ENCODE data around the gene TUFT1. TPM values are rescaled to one million over a fixed set of nuclear protein-coding genes. Genes with fewer than 3 reads are reported as not detected.

Gene TUFT1
- total and polyA plus RNA-seq, 2 of the 8 experiments (the other 6 are each of a cell fraction or from before 2014, with no cell fraction given): 7.3 to 10.4 TPM

GRCh38 chr1:151536499-151536898 lies 3.6 kb upstream of the TUFT1 start:
- no peak overlapping the region for H2AFZ ChIP-seq (ENCODE audit: low read length)
- no peak overlapping the region for H4K8ac ChIP-seq (ENCODE audit: extremely low read depth, insufficient read depth, low read length)
- FAIRE-seq (no peak), DNase-seq (ENCODE audit: low read depth in 1 of 2, low spot score in 2 of 2) (no peak)
- H3K4me1 ChIP-seq (replicated peaks in 1 of 4; ENCODE audit: control insufficient read depth in 3 of 4, insufficient read depth in 4 of 4, low read length in 3 of 4): peaks cover 0 to 7% (median 6%) of the 10 kb centered on the region in 4 experiments; a peak in 6 of 7 replicates
- no peak overlapping the region for H3K14ac ChIP-seq (ENCODE audit: insufficient read length)
- no peak overlapping the region for H2BK20ac ChIP-seq (ENCODE audit: low read length)
- TF ChIP-seq BCL11A (IDR thresholded peaks at IDR 0.05; ENCODE audit: low read depth in 2 of 2, low read length in 2 of 2): no peak
- TF ChIP-seq SIX5 (IDR thresholded peaks at IDR 0.05; ENCODE audit: low read depth, low read length): no peak
- no peak for TF ChIP-seq ZNF274 (IDR thresholded peaks at IDR 0.05; ENCODE audit: borderline replicate concordance, extremely low read depth, low read length)
- no peak for TF ChIP-seq SP4 (IDR thresholded peaks at IDR 0.05; ENCODE audit: low read length)
- no peak for TF ChIP-seq TAF7 (optimal IDR thresholded peaks at IDR 0.05; ENCODE audit: borderline replicate concordance, low read depth, low read length)
- no peak for TF ChIP-seq EP300 (IDR thresholded peaks at IDR 0.05; ENCODE audit: borderline replicate concordance in 1 of 2, low read depth in 2 of 2, low read length in 2 of 2)
- TF ChIP-seq PHF8 (conservative IDR thresholded peaks at IDR 0.05; ENCODE audit: low read depth, low read length): no peak
- no peak for TF ChIP-seq EGR1 (IDR thresholded peaks at IDR 0.05; ENCODE audit: borderline replicate concordance, low read depth, low read length)
- no peak for TF ChIP-seq EZH2 (IDR thresholded peaks at IDR 0.05; ENCODE audit: low read depth, low read length, severe bottlenecking)
- H3K4me2 ChIP-seq (ENCODE audit: insufficient read depth in 1 of 2, low read depth in 2 of 2, low read length in 2 of 2): no peak overlapping the region
- H3K18ac ChIP-seq (ENCODE audit: extremely low read depth, low read length): no peak overlapping the region
- ChIA-PET CTCF (ENCODE audit: partially characterized antibody) (interaction anchor here (0.6 to 8.8 kb wide), 6 partner anchors 15 to 861 kb away, joined by 3 to 54 read pairs (median 3); no protein-coding TSS in a partner anchor), POLR2A (ENCODE audit: partially characterized antibody) (interaction anchor here (18.0 kb wide), 1 partner anchor 19 kb away, joined by 283 read pairs; the partner anchor contains the start of gene CGN)
- no peak overlapping the region for H3K27ac ChIP-seq (ENCODE audit: low read depth, low read length)
- no peak overlapping the region for H2BK5ac ChIP-seq (ENCODE audit: low read depth, low read length)
- H3K4me3 ChIP-seq (ENCODE audit: extremely low read depth in 1 of 4, insufficient read depth in 2 of 4, low read depth in 3 of 4, low read length in 4 of 4): no peak overlapping the region
- WGBS, 2 experiments (ENCODE audit: extremely low coverage in 1 of 2, insufficient coverage in 1 of 2, insufficient read length in 1 of 2, insufficient replicate concordance in 2 of 2, low coverage in 1 of 2, low lambda C conversion rate in 2 of 2, missing lambda C conversion rate in 1 of 2): 93% methylated on average over 7 of the region's 7 CpGs; no CpG with 5 or more reads in 1 of the 2 experiments
- no peaks in the 10 kb centered on the region for H3K27me3 ChIP-seq (replicated peaks in 1 of 4; ENCODE audit: control insufficient read depth in 3 of 4, extremely low read depth in 1 of 4, insufficient read depth in 3 of 4, low read length in 3 of 4)
- no peak overlapping the region for H4K5ac ChIP-seq (ENCODE audit: insufficient read length, low read depth, low read length)
- H3K4ac ChIP-seq (replicated peaks; ENCODE audit: insufficient read length, low read depth, low read length): no peak overlapping the region
- no peaks in the 10 kb centered on the region for H4K20me1 ChIP-seq (replicated peaks in 1 of 2; ENCODE audit: control insufficient read depth in 1 of 2, insufficient read depth in 2 of 2, low read length in 2 of 2)
- no peak overlapping the region for H3K23ac ChIP-seq (ENCODE audit: insufficient read length)
- H3K56ac ChIP-seq (replicated peaks; ENCODE audit: insufficient read length, low read depth, low read length): no peak overlapping the region
- H4K91ac ChIP-seq (replicated peaks; ENCODE audit: insufficient read length, low read length): no peak overlapping the region
- H3K79me2 ChIP-seq (ENCODE audit: control insufficient read depth in 1 of 2, insufficient read depth in 2 of 2, low read length in 2 of 2): peaks cover 0 to 3% of the 10 kb centered on the region in 2 experiments; a peak in 2 of 4 replicates
- H2AK5ac ChIP-seq (ENCODE audit: low read depth, low read length): no peak overlapping the region
- no peak overlapping the region for H2BK12ac ChIP-seq (ENCODE audit: low read depth, low read length)
- no peaks in the 10 kb centered on the region; the same call in 1 of the 2 replicates for H3K79me1 ChIP-seq (ENCODE audit: low read depth, low read length)
- H3K9ac ChIP-seq (replicated peaks in 1 of 4; ENCODE audit: extremely low read depth in 1 of 4, low read depth in 3 of 4, low read length in 3 of 4): no peak overlapping the region
- H3K36me3 ChIP-seq (ENCODE audit: control insufficient read depth in 2 of 4, insufficient read depth in 4 of 4, low read length in 3 of 4): peaks cover 18 to 33% (median 30%) of the 10 kb centered on the region in 4 experiments
- H3K23me2 ChIP-seq (ENCODE audit: low read depth, low read length): peaks cover 9% of the 10 kb centered on the region; the same call in 1 of the 2 replicates
- no peak overlapping the region for H2BK120ac ChIP-seq (replicated peaks; ENCODE audit: low read depth, low read length)
- no peak overlapping the region for H2BK15ac ChIP-seq (ENCODE audit: low read length)
- H3K9me3 ChIP-seq (ENCODE audit: insufficient read depth in 2 of 2, low read depth in 1 of 2, low read length in 1 of 2): no peaks in the 10 kb centered on the region
